ENCODE data around the gene ANKRD18B.
"Not testable (repeated sequence)": the region's sequence is repeated elsewhere in the genome, so short reads cannot be mapped to it uniquely, and the experiment has no call there.

DNA sequence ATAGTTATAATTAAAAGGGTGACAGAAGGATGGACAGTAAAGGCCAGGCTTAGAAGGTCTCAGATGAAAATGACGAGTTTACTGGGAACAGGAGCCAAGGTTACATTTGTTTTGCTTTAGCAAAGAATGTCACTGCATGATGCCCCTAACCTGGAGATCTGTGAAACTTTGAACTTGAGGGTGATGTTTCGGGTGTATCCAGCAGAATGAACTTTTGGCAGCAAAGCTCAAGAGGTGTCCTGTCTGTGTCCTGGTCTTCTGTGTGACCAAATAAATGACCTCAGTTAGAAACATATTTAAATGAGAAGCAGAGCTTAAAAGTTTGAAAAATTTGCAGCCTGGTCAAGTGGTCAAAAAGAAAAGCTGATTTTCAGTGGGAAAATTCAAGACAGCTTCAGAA, 64.8 kb downstream of the ANKRD18B start:
- TF ChIP-seq ARNTL (CRISPR knock-in tag; IDR thresholded peaks at IDR 0.05; ENCODE audit: borderline replicate concordance, low read depth); ZFP3 (CRISPR knock-in tag; IDR thresholded peaks at IDR 0.05); ZC3H10 (CRISPR knock-in tag; IDR thresholded peaks at IDR 0.05); ZNF70 (CRISPR knock-in tag; IDR thresholded peaks at IDR 0.05): not testable (repeated sequence)
- TF ChIP-seq, protein P1, sequence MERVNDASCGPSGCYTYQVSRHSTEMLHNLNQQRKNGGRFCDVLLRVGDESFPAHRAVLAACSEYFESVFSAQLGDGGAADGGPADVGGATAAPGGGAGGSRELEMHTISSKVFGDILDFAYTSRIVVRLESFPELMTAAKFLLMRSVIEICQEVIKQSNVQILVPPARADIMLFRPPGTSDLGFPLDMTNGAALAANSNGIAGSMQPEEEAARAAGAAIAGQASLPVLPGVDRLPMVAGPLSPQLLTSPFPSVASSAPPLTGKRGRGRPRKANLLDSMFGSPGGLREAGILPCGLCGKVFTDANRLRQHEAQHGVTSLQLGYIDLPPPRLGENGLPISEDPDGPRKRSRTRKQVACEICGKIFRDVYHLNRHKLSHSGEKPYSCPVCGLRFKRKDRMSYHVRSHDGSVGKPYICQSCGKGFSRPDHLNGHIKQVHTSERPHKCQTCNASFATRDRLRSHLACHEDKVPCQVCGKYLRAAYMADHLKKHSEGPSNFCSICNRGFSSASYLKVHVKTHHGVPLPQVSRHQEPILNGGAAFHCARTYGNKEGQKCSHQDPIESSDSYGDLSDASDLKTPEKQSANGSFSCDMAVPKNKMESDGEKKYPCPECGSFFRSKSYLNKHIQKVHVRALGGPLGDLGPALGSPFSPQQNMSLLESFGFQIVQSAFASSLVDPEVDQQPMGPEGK (CRISPR knock-in tag; IDR thresholded peaks at IDR 0.05; ENCODE audit: borderline replicate concordance), result not testable (repeated sequence)

Data from SK-N-SH treated with all-trans-retinoic acid at 6 μM for 48 hours (cell line).